K562 (cell line): ENCODE results near the gene RWDD1. TPM values are rescaled to one million over a fixed set of nuclear protein-coding genes. Genes with fewer than 3 reads are reported as not detected.

Source experiments
- CCAR2 ChIP-seq: fragments of 200-400 bp; formaldehyde crosslinking; IDR thresholded peaks from 2 replicates; pipeline ENCODE4 v1.6.1; 2017; ENCODE audit warnings: mild to moderate bottlenecking, low read depth, low read length
- DIDO1 ChIP-seq: fragments of 450-650 bp; IDR thresholded peaks from 2 replicates; pipeline ENCODE4 v1.6.1; 2016; ENCODE audit warnings: low read depth, missing biosample characterization, missing genetic modification characterization
- FOXJ2 ChIP-seq: fragments of 200-800 bp; sonication (Bioruptor generic); IDR thresholded peaks from 2 replicates; pipeline ENCODE4 v1.6.1; 2016; ENCODE audit warnings: missing genetic modification characterization, missing compliant biosample characterization
- HNRNPK ChIP-seq: fragments of 200-400 bp; formaldehyde crosslinking; IDR thresholded peaks from one replicate; pipeline ENCODE4 v1.6.1; 2018; ENCODE audit warnings: mild to moderate bottlenecking, low read depth, low read length; ENCODE audit not compliant: poor library complexity, severe bottlenecking
- MED1 ChIP-seq: sonication (generic); formaldehyde crosslinking; IDR thresholded peaks from 2 replicates; pipeline ENCODE4 v1.8.1; 2023; ENCODE audit warnings: missing genetic modification reagents, borderline replicate concordance
- PBX2 ChIP-seq, 2 experiments: IDR thresholded peaks in 1 of 2; conservative IDR thresholded peaks in 1 of 2; 2 replicates each; pipeline ENCODE4 v1.6.1; 2016; ENCODE audit warnings: low read depth in 2 of 2, mild to moderate bottlenecking in 1 of 2, missing compliant biosample characterization in 1 of 2, missing genetic modification characterization in 1 of 2, moderate library complexity in 1 of 2
- SMARCA5 ChIP-seq: fragments of 450-650 bp; IDR thresholded peaks from 2 replicates; pipeline ENCODE4 v1.6.1; 2016
- SRSF3 ChIP-seq: fragments of 200-400 bp; formaldehyde crosslinking; IDR thresholded peaks from 2 replicates; pipeline ENCODE4 v1.6.1; 2016; ENCODE audit warnings: mild to moderate bottlenecking, low read length, moderate library complexity; ENCODE audit not compliant: insufficient read depth
- THAP7 ChIP-seq: fragments of 250-450 bp; sonication (Bioruptor Pico); IDR thresholded peaks from 2 replicates; pipeline ENCODE4 v1.5.0; 2021
- TSHZ1 ChIP-seq: fragments of 250-450 bp; sonication (Bioruptor Pico); IDR thresholded peaks from 2 replicates; pipeline ENCODE4 v1.4.0; 2020; ENCODE audit warnings: mild to moderate bottlenecking, moderate library complexity
- ZFP30 ChIP-seq: fragments of 250-450 bp; sonication (Bioruptor Pico); IDR thresholded peaks from 2 replicates; pipeline ENCODE4 v1.8.0; 2022; ENCODE audit warnings: moderate library complexity, mild to moderate bottlenecking, inconsistent platforms, borderline replicate concordance
- ZKSCAN8 ChIP-seq: fragments of 200-800 bp; sonication (Bioruptor generic); IDR thresholded peaks from 2 replicates; pipeline ENCODE4 v1.6.1; 2016; ENCODE audit warnings: missing genetic modification characterization, missing compliant biosample characterization
- ZNF609 ChIP-seq: sonication (generic); formaldehyde crosslinking; IDR thresholded peaks from 2 replicates; pipeline ENCODE4 v1.8.1; 2023; ENCODE audit warnings: missing genetic modification reagents, mild to moderate bottlenecking, borderline replicate concordance
- polyA plus RNA-seq, 8 experiments: library from polyadenylated mRNA; depleted of rRNA in 4 of 8; stranded (reverse) in 5 of 8; unstranded in 3 of 8; fragments of >200 nt; fragmentation: Nextera tagmentation in 2 of 8; fragmentation: Illumina TruSeq in 1 of 8; extraction: Ambion mirVana in 2 of 8; extraction: Trizol in 1 of 8; gene quantifications; 2 replicates each; pipeline versions ENCODE4 v1.2.1 to v1.2.3, GENCODE V29; 2011 to 2014; ENCODE audit warnings: inconsistent platforms in 1 of 8, missing spikeins in 1 of 8
- total RNA-seq, 7 experiments: library from RNA; depleted of rRNA in 6 of 7; stranded (reverse); fragments of >200 nt in 6 of 7; fragmentation: Illumina TruSeq in 2 of 7; extraction: Trizol in 2 of 7; gene quantifications; 2 replicates each; pipeline versions ENCODE4 v1.2.1 to v1.2.3, GENCODE V29; 2011 to 2021; ENCODE audit warnings: low replicate concordance in 1 of 7

The RWDD1 gene
- total and polyA plus RNA-seq, 9 of the 15 experiments (the other 6 are each of a cell fraction or from before 2014, with no cell fraction given), result 31.9 to 89.8 (median 48.7) TPM

GRCh38 chr6:116570856-116571682 is at the start of gene RWDD1 (continued):
- TF ChIP-seq HNRNPK, result no peak
- TF ChIP-seq DIDO1 (tag), result peak; percentile 90
- no peak for TF ChIP-seq PBX2 (CRISPR knock-in tag; IDR thresholded peaks at IDR 0.05; ENCODE audit: low read depth)
- no peak for TF ChIP-seq PBX2 (tag; conservative IDR thresholded peaks at IDR 0.05; ENCODE audit: low read depth)
- no peak for TF ChIP-seq ZKSCAN8 (CRISPR knock-in tag)
- no peak for TF ChIP-seq THAP7 (CRISPR knock-in tag)
- TF ChIP-seq ZNF609 (CRISPR knock-in tag), result no peak
- peak; percentile 60; the same call in 1 of the 2 replicates for TF ChIP-seq FOXJ2
- no peak for TF ChIP-seq ZFP30
- TF ChIP-seq SMARCA5, result no peak
- TF ChIP-seq TSHZ1, result no peak
- no peak for TF ChIP-seq SRSF3
- no peak for TF ChIP-seq MED1 (CRISPR knock-in tag)
- TF ChIP-seq CCAR2, result no peak
